Keratinocyte (primary cell): ENCODE data around the gene PCBP1. TPM values are rescaled to one million over a fixed set of nuclear protein-coding genes. Genes with fewer than 3 reads are reported as not detected.

ENCODE experiments used
- DNase-seq: peaks from one replicate; pipeline ENCODE4 v3.0.0-alpha.2; 2011; ENCODE audit warnings: low read depth, missing footprints, low spot score
- FAIRE-seq: peaks from 2 replicates; lab custom pipeline; 2011; peaks lifted over from hg19 to GRCh38; lab: Jason Lieb, UNC
- H2AFZ ChIP-seq: 2 replicates; pipeline ENCODE4 v1.6.0; 2012; ENCODE audit warnings: low read length, control low read depth, inconsistent platforms; ENCODE audit not compliant: control insufficient read depth
- H3K27ac ChIP-seq: 2 replicates; pipeline ENCODE4 v1.5.1; 2011; ENCODE audit warnings: low read length; ENCODE audit not compliant: control insufficient read depth, insufficient read depth
- H3K27me3 ChIP-seq: 3 replicates; pipeline ENCODE4 v1.6.0; 2011; ENCODE audit warnings: low read length; ENCODE audit not compliant: control insufficient read depth, insufficient read depth; ENCODE audit errors: extremely low read depth
- H3K36me3 ChIP-seq, 2 experiments: 2 replicates in 1 of 2; 3 replicates in 1 of 2; pipeline ENCODE4 v1.5.1; 2011; ENCODE audit warnings: low read length in 2 of 2, mild to moderate bottlenecking in 1 of 2; ENCODE audit not compliant: control insufficient read depth in 2 of 2, insufficient read depth in 2 of 2; ENCODE audit errors: extremely low read depth in 1 of 2
- H3K4me1 ChIP-seq: 3 replicates; pipeline ENCODE4 v1.5.1; 2011; ENCODE audit warnings: low read length; ENCODE audit not compliant: control insufficient read depth, insufficient read depth; ENCODE audit errors: extremely low read depth
- H3K4me2 ChIP-seq: 3 replicates; pipeline ENCODE4 v1.6.0; 2011; ENCODE audit warnings: low read depth, low read length; ENCODE audit not compliant: control insufficient read depth, insufficient read depth; ENCODE audit errors: extremely low read depth
- H3K4me3 ChIP-seq, 3 experiments: fragments of 200-600 bp in 1 of 3; sonication (generic) in 1 of 3; 2 replicates in 2 of 3; 3 replicates in 1 of 3; pipeline ENCODE4 v1.5.1; 2011 to 2016; ENCODE audit warnings: low read length in 3 of 3, mild to moderate bottlenecking in 3 of 3, control low read depth in 2 of 3, inconsistent platforms in 1 of 3, low read depth in 1 of 3, mixed read lengths in 1 of 3, mixed run types in 1 of 3, moderate library complexity in 1 of 3; ENCODE audit not compliant: control insufficient read depth in 2 of 3, insufficient read depth in 2 of 3; ENCODE audit errors: extremely low read depth in 1 of 3
- H3K79me2 ChIP-seq: 2 replicates; pipeline ENCODE4 v1.6.0; 2012; ENCODE audit warnings: low read length; ENCODE audit not compliant: control insufficient read depth, insufficient read depth
- H3K9ac ChIP-seq: 3 replicates; pipeline ENCODE4 v1.6.0; 2011; ENCODE audit warnings: low read length; ENCODE audit not compliant: control insufficient read depth, insufficient read depth; ENCODE audit errors: extremely low read depth
- H3K9me1 ChIP-seq: 3 replicates; pipeline ENCODE4 v1.6.0; 2011; ENCODE audit warnings: low read length; ENCODE audit not compliant: control insufficient read depth, insufficient read depth; ENCODE audit errors: extremely low read depth
- H3K9me3 ChIP-seq: 2 replicates; pipeline ENCODE4 v1.5.1; 2012; ENCODE audit warnings: low read depth, low read length; ENCODE audit not compliant: control insufficient read depth
- H4K20me1 ChIP-seq: 3 replicates; pipeline ENCODE4 v1.6.0; 2011; ENCODE audit warnings: low read length; ENCODE audit not compliant: control insufficient read depth, insufficient read depth; ENCODE audit errors: extremely low read depth
- CTCF ChIP-seq, 3 experiments: IDR thresholded peaks in 1 of 3; conservative IDR thresholded peaks in 1 of 3; optimal IDR thresholded peaks in 1 of 3; 2 replicates in 2 of 3; 3 replicates in 1 of 3; pipeline versions ENCODE3 to v1.5.1; 2011; ENCODE audit warnings: low read length in 3 of 3, mild to moderate bottlenecking in 3 of 3, moderate library complexity in 2 of 3, control low read depth in 1 of 3, inconsistent platforms in 1 of 3; ENCODE audit not compliant: insufficient read depth in 2 of 3; ENCODE audit errors: extremely low read depth in 1 of 3
- EZH2 ChIP-seq: IDR thresholded peaks from one replicate; pipeline ENCODE4 v1.6.1; 2012; ENCODE audit warnings: inconsistent platforms, mild to moderate bottlenecking, low read length, moderate library complexity
- dilution Hi-C: fragments of 300-500 bp; cut with MboI; formaldehyde crosslinking; loops from one replicate; pipeline ENCODE4 v1.7.0; 2020; ENCODE audit warnings: low sequenced_read_pairs; ENCODE audit not compliant: extremely low pct_ligation_motif_present
- polyA plus RNA-seq, 5 experiments: library from polyadenylated mRNA; depleted of rRNA in 3 of 5; stranded (reverse) in 3 of 5; stranded (forward) in 1 of 5; unstranded in 1 of 5; fragments of >200 nt; gene quantifications; 1 replicate in 1 of 5; 2 replicates in 3 of 5; 3 replicates in 1 of 5; pipeline versions ENCODE4 v1.2.1 to v1.2.3, GENCODE V29; 2011 to 2012; ENCODE audit warnings: missing spikeins in 2 of 5, low read depth in 1 of 5, low replicate concordance in 1 of 5

PCBP1 gene
- polyA plus RNA-seq, 1 donor (not counting 4 experiments of a cell fraction or from before 2014, with no cell fraction given) = 86.8 TPM

GRCh38 chr2:70061317-70061716 lies 26.0 kb upstream of the PCBP1 start:
- Histone ChIP-seq H3K4me3 (no peak overlapping the region), H3K36me3 (peaks cover 0 to 4% of the 10 kb centered on the region in 2 experiments), H3K79me2 (no peaks in the 10 kb centered on the region), H3K27ac (no peak overlapping the region), H3K9me3 (no peaks in the 10 kb centered on the region), H3K4me2 (no peak overlapping the region), H3K9me1 (no peaks in the 10 kb centered on the region), H3K9ac (no peak overlapping the region), H3K27me3 (no peaks in the 10 kb centered on the region), H4K20me1 (no peaks in the 10 kb centered on the region), H3K4me1 (no peaks in the 10 kb centered on the region), H2AFZ (no peak overlapping the region)
- TF ChIP-seq EZH2 (no peak), CTCF (optimal IDR thresholded peaks at IDR 0.05 in 1 of 3, IDR thresholded peaks at IDR 0.05 in 1 of 3, conservative IDR thresholded peaks at IDR 0.05 in 1 of 3; ENCODE audit: extremely low read depth in 1 of 3, insufficient read depth in 2 of 3, low read length in 3 of 3) (no peak)
- dilution Hi-C loops = loop anchor here (10.0 kb wide), 1 partner anchor 127 kb away; no protein-coding TSS in a partner anchor
- no peak for FAIRE-seq
- DNase-seq = no peak

- Histone ChIP-seq H3K4me1 (no peaks in the 10 kb centered on the region), H3K27me3 (no peaks in the 10 kb centered on the region), H3K4me3 (no peak overlapping the region), H3K4me2 (no peak overlapping the region), H3K79me2 (no peaks in the 10 kb centered on the region), H3K9me1 (no peaks in the 10 kb centered on the region), H3K36me3 (peaks cover 0 to 4% of the 10 kb centered on the region in 2 experiments), H4K20me1 (no peaks in the 10 kb centered on the region), H3K9me3 (no peaks in the 10 kb centered on the region), H3K9ac (no peak overlapping the region), H3K27ac (no peak overlapping the region), H2AFZ (no peak overlapping the region)
- FAIRE-seq (no peak), DNase-seq (no peak)
- TF ChIP-seq CTCF (optimal IDR thresholded peaks at IDR 0.05 in 1 of 3, IDR thresholded peaks at IDR 0.05 in 1 of 3, conservative IDR thresholded peaks at IDR 0.05 in 1 of 3; ENCODE audit: extremely low read depth in 1 of 3, insufficient read depth in 2 of 3, low read length in 3 of 3) = no peak
- no peak for TF ChIP-seq EZH2
- dilution Hi-C loops = loop anchor here (10.0 kb wide), 1 partner anchor 127 kb away; no protein-coding TSS in a partner anchor
Observed at GRCh38 chr2:70062270-70062669, 25.0 kb upstream of the PCBP1 start.
